Cortex of kidney (tissue), 1 donor: Measurements from ENCODE around the gene SH3PXD2A.

Experiments
- DNase-seq: peaks from one replicate; lab custom pipeline; 2025; lab: John Stamatoyannopoulos, UW

Gene SH3PXD2A

DNA sequence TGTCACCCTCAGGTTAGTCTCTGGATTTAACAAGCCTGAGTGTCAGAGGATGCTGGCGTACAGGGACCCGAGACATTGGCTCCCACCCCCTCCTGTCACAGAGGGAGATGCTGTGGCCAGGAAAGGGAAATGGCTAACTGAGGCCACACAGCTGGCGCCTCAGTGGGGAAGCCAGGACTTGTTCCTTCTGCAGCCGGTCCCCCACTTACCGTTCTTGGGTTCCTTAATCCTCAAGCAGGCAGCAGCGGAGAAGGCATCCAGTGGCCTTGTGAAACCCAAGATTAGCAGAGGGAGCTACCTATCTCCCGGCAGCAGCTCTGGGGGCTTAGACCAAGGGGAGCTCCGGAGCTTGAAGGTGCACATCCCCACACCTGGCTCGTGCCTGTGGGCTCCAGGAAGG, 296.5 kb downstream of the SH3PXD2A start:
- DNase-seq, result no peak

DNA sequence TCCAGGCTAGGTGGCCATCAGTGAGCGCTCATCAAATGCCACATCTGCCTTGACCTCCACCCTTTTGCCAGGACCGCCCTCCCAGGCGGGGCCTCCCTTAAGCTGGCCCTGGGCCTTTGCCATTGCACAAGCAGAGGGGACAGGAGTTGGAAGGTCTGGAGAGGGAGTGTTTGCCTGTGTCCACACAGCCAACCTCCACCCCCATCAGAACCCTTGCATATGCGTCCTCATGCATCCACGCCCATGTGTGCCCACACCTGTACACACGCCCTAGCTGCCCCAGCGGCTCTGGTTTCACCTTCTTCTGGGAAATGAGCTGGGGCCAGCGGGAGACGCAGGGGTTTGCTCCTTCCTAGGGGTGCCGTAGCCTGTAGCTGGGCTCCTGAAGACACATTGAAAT, 297.9 kb downstream of the SH3PXD2A start:
- DNase-seq, result no peak

DNA sequence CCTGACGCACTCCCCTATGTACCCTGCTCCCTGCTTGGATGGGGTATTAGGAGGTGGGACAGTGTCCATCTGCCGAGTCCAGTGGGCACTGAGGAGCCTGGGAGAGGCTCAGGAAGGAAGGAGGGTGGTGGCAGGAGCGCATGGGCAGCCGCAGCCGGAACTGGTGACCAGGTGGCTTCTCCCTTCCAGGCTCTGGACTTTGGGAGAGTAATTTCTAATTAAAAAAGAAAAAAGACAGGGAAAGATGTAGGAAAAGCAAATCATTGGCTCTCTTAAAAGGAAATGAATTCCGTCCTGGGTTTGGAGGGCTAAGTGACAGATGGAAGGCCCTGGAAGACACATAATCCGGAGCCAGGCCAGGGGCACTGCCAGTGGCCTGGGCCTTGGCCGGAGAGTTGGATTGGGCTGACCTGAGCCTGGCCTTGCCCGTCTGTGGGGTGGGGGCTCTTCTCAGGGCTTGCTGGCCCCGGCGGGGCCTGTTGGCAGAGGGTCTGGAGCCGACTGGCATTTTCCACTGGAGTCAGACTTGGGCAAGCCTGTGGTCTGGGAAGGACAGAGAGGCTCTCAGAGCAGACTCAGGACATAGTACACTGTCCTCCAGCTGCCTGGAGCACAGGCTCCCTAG, 298.9 kb downstream of the SH3PXD2A start:
- no peak for DNase-seq

DNA sequence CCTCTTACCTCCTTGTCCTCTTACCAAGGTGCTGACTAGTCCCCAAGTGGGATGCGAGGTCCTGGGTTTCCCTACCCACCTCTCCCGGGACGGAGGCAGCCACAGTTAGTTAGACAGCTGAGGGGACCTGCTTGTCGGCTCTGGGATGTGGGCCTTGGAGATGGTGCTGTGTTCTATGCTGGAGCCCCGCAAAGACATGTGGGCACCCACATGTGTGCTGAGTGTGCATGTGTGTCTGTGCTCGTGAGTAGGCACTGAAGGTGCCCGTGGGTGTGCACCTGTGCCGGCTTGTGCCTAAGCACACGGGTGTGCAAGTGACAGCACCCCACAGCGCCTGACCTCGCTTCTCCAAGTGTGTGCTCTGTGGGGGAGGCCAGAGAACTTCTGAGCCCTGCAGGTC, 299.7 kb downstream of the SH3PXD2A start:
- no peak for DNase-seq

DNA sequence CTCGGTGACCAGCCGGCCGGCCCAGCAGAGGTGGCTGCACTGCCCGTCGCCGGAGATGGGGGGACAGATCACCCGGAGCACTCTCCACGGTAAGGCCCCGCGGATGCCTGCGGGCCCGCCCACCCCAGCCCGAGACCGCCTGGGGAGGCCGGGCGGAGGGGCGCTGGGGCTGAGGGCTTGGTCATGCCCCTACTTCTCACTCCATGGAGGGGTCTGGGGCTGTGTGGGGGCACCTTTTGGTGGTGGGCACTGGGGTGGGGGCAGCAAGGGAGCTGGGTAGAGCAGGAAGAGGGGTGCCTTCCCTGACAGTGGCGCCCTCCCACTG, 300.1 kb downstream of the SH3PXD2A start:
- no peak for DNase-seq

DNA sequence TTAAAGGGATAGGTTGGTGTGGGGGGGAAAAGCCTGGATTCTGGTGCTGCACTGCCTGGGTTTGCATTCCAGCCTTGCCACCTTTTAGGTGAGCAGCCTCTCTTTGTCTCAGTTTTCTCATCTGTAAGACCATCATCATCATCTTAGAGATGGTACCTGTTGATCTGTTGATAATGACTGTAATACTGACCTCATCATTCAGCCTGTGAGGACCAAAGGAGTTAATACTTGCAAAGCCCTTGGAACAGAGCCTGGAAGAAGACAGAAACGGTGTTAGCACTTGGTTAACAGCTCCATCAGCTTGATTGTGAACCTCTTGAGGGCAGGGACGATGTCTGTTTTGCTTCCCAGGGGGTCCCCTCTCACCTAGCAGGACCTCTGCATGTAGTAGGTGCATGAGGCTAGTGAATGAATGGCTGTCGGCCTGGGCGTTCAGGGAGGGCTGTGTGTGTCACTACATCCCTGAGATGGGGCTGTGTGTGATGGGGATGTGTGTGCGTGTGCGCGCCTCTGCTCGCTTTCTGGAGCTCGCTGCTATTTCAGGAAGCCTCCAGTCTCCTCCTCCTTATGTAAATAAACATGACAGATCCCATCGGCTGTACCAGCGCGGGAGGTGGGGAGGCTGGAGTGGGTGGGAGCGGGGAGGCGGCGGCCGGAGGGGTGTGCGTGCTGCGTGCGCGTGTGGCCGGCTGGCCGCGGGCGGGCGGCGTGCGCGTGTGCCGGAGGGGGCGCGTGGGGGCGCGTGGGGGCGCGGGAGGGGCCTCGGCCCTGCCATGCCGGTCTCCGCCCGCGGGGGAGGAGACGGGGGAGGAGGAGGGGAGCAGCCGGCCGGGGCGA, 300.7 kb downstream of the SH3PXD2A start:
- DNase-seq, result no peak

DNA sequence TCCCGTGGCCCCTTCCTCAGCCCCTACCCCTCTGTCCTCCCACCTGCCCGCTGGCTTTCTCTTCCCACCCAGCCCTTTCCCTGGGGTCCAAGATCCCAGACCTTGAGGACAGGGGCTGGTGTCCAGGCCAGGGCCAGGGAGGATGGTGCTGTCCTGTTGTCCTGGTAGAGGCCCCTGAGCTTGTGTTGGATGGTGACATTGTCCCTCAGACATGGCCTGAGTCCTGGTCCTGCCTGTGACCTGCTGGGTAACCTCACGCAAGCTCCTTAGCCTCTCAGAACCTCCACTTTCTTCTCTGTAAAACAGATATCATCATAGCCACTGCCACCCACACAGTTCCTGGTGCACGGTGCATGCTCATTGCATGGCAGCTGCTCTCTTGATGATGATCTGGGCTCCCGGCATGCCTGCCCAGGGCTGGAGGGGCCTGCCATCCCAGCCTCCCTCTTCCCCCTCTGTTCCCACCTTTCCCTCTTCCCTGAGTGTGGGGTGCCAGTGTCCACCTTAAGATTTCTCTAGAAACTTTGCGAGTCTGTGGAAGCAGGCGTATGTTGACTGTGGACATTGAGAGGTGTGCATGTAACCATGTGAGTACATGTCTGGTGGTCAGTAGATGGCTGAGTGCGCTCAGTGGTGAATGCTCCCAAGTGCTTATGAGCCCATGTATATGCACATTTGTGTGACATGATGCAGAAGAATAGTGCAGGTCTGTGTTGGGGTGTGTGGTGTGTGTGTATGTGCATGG, 301.5 kb downstream of the SH3PXD2A start:
- DNase-seq, result no peak

DNA sequence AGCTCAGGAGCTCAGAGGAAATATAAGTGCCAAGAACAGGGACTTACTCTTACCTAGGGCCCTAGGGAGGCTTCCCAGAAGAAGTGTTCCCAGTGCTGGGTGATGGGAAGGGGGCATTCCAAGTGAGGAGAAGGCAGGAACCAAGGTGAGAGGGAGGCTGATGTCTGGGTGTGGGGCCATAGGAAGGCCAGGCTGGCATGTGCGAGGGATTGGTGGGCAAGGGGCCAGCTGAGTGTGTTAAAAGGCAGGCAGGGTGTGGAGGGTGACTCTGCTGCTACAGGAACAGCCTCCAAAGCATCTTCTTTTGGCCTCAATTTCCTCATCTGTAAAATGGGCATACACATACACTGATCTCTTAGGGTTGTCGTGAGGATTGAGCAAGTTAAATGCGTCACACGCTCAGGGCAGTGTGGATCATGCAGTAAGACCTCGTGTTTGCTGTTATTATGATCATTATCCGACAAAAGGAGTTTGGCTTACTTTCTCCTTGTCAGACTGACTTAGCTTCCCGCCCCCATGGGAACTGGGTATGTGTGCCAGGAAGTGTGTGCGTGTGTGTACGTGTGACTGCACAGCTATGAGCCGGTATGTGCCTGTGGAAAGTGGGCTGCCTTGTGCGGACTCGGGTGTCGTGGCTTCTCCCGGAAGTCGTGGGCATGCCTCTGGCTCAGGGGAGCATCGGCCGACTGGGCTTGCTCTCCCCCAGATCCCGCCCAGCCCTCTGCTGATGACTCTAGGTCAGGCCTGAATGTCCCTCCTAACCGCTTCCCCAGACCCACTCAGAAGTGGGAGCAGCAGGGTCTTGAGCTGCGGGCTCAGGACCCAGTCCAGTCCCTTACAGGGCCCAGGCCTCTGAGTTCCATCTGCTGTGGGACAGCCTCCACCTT, 302.3 kb downstream of the SH3PXD2A start:
- DNase-seq, result no peak

DNA sequence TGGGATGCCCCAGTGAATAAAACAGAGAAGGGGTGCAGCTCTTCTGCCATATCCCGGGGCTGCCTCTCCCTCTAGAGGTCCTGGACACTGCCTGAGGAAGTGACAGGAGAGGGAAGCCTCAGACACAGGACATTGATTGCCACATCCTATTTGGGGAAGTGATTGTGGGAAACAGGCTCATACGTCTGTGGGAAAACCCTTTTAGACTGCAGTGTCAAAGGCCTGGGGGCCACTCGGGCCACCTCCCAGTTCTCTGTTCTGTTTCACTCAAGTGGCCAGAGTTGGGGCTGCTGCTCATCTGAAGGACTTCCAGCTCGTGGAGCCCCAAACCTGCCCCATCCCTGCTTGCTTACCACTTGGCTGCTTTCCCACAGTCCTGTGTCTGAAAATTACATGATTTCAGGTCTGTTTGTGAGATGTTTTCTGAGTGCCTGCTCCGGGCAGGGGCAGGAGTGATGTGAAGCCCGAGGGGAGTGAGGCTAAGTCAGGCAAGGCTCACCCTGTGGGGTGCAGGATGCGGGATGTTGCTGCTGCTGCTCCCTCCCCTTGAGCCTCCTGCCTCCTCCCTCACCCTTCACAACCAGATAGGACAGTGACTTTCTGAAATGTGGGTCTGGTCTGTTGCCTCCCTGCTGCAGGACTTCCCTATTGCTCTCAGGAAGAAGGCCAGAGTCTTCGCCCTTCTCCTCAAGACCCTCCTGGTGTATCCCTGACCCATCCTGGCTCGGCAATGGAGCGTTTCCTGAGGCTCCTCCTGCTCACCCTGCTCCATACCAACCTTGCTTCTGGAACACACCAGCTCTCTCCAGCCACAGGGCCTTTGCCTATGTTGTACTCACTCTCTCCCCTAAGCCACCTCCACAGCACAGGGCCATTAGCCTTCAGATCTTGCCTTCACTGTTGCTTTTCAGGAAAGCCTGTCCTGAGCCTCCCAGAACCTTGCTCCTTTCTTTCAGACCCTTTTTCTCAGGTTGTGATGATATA, 303.5 kb downstream of the SH3PXD2A start:
- no peak for DNase-seq

DNA sequence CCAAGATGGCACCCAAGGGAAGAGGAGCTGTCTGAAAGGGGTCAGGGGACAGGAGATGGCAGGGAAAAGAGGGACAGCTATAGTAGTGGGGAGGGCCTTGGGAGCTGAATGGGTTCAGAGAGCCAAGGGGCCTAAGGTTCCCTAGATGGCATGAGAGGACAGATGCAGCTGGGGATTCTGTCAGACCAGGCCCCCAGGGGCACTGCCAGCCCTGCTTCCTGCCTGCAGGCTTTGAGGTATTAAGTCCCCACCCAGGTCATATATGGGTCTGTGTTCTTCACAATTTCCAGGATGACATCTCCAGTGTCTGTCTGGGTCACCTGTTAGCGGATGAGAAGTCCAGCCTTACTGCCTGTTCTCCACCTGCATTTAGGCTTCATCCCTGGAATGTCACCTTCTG, 305.1 kb downstream of the SH3PXD2A start:
- no peak for DNase-seq

DNA sequence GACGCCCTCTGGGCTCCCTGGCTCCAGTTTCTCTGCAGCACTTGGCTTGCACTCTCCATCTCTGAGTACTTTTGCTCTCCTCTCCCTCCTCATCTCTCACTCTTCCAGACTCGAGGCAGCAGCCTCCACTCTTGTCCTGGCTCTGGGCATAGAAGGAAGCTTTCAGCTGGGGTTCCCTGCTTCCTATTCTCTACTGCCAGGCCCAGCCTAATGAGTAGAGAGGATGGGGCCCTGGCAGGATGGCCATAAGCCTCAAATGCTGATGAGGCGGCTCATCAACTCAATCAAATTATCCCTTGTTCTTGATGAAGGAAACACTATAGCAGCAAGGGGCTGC, 306.1 kb downstream of the SH3PXD2A start:
- DNase-seq, result no peak

DNA sequence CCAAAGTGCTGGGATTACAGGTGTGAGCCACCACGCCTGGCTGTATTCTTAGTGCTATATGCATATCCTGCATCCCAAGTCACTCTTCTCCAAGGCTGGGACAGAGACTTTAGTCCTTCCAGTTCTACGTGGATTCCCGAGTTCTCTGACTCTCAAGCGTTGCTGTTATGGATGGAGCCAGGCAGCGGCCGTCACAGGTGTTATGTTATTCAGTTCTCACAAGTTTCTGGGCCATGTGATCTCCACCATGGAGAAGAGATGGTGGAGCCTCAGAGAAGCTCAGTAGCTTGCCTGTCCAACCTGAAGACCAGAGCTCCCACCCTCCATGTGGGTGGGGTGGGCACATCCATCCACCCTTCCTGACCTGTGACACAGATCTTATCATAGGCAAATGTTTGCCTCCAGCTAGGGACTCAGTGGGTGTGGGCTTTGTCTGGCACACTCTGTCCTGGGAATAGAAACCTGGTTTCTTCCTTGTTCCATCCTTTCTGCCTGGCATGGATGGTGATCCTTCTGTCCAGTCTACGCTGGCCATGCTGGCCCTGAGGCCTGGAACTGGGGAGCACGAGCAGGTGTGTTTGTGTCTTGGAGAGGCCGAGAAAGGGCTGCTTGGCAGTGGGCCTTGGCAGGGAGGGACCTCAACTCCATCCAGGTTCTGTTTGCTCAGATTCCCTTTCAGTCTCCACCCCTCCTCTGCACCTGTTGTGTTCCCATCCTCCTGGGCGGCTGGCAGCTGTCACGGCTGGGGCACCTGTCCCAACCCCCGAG, 306.6 kb downstream of the SH3PXD2A start:
- DNase-seq, result no peak

DNA sequence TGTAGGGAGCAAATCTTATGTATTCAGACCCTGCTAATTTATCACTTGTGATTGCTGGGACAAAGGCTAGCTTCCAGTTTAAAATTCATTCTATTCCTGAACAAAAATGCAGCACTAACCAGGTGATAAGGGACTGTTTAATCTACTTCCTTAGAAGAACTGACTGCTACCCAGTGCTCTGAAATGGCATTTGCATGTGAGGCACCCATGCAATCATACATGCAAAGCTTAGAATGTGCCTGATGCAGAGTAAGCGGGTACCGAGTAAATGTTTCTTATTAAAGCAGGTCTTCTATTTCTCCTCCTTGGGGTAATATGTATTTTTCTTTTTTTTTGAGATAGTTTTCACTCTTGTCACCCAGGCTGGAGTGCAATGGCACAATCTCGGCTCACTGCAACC, 307.4 kb downstream of the SH3PXD2A start:
- no peak for DNase-seq

DNA sequence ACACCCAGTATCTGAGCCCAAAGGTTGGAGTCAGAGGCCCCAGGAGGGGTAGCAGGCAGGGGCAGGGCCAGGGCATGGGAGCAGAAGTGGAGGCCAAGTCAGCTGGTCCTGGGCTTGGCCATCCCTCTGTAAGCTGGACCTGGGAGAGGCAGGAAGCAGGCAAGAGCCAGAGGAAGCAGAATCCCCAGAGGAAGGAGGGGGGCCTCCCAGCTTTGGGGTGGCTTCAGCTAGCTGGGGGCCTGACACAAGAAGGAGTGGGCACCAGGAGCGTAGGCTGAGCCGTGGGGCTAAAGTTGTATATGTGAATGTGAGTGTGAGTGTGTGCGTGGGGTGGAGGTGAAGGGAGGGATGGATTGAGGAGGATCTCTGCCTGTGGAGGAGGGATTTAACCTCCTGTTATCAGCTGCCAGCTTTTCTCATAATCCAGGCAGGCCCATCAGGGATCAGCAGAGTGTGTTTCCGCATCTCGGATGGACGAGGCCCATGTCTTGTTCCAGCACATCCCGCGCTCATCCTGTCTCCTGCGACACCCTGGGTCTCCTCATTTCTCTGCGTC, 307.9 kb downstream of the SH3PXD2A start:
- DNase-seq, result no peak

DNA sequence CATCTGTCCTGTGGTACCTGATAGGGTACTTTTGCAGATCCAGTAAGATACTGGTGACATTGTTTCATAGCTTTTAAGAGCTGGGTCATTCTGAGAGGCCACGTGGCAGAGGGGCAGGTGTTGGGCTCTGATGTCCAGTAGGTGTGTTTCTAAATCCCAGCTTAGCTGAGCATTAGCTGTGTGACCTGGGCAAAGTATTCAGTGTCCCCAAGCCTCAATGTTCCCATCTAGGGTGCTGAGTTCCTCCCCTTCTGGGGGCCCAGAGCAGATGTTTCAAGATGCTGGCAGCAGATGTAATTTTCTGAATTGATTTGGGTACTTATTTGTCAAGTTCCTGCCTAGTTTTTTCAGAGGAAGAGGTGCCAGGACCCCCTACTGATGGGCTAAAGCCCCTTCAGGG, 309.0 kb downstream of the SH3PXD2A start:
- no peak for DNase-seq

DNA sequence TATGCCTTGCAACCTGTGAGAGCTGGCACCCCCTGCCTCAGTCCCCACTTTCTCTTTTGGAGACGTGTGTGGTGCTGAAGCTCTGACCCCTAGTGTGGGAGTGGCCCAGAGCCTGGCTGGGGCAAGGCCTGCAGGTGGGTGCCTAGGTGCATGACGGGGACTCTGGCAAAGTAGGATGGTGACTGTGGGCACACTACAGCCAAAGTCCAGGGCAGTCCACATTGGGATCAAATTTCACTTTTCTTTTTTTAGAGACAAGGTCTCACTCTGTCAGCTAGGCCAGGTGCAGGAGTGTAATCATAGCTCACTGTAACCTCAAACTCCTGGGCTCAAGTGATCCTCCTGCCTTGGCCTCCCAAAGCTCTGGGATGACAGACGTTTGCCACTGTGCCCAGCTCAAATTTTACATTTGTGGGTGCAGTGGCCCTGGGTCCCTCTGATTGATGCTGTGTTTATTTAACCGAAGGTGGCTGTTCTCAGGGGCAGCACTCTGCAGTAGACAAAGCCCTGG, 309.6 kb downstream of the SH3PXD2A start:
- no peak for DNase-seq

DNA sequence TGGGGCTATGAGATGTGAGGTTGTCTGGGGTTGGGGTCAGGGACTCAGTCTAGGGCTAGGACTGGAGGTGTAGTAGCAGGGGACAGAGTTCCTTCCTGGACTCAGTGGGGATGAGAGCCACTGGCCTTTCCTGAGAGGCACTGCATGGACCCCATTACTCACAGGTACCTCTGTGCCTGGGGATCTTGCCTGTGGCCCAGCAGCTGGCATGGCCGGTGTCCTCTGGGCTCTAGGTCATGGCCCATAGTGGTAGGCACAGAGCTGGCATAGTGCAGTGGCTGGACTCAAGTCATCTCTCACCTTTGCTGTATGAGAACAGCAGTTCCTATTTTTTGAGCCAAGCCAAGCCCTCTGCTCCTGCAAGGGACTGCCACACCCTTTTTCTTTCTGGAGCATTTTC, 310.0 kb downstream of the SH3PXD2A start:
- no peak for DNase-seq

DNA sequence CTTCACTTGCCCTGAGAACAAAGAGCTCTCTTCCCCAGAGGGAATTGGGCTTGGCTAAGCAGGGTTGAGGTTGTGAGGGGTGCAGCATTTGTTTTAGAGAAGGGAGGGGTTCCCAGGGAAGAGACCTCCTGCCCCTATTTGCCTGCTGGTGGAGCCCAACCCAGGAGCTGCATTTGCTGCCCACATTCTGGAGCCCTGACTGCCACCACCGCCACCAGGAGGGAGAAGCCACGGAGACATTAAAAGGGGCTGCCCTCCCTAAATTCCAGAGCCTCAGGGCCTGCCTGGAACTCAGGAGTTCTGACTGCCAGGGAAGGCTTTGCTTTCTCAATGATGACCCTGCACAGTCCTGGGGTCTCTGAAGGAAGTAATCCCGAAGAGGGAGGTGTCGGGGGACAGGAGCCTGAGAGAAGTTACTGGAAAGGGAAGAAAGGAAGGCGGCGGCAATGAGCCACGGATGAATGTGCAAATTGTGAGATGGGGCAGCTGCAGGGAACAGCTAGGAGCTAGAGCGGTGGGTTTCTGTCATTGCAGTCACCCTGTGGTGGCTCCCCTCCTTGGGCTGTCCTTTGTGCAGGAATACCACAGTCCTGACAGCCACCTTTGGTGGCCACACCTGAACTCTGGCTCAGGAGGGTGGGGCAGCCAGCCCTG, 310.6 kb downstream of the SH3PXD2A start:
- no peak for DNase-seq
